HG03095 (cell line): ENCODE measurements around the gene MTA1.

ENCODE experiments used
- ATAC-seq: cut with Tn5 transposase; IDR thresholded peaks from one replicate; pipeline ENCODE4 v1.9.1; 2021; ENCODE audit warnings: moderate library complexity; ENCODE audit not compliant: unreplicated experiment

The MTA1 gene

DNA sequence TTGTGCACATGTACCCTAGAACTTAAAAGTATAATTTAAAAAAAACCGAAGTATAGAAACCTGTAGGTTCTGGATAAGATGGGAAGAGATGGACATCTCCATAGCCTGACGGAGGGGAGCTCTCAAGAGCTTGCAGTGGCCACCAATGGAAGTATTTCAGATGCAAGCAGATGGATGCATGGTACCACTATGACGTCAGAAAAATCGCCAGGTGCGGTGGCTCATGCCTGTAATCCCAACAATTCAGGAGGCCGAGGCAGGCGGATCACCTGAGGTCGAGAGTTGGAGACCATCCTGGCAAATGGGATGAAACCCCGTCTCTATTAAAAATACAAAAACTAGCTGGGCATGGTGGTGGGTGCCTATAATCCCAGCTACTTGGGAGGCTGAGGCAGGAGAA is 17.9 kb upstream of the MTA1 start:
- no peak for ATAC-seq

DNA sequence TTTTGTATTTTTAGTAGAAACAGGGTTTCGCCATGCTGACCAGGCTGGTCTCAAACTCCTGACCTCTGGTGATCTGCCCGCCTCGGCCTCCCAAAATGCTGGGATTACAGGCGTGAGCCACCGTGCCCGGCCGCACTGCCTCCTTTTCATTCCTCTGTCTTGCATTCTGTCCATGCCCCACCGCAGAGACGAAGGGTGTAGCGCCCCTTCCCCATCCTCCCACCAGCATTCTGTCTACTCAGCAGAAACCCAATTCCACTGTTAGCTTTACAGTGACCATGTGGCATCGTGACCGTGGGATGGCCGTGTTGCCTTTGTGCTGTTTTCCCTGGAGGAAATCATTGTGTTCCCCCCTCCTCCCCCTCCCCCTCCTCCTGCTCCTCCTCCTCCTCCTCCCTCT is 11.0 kb upstream of the MTA1 start:
- no peak for ATAC-seq

- ATAC-seq = no peak
Measured at GRCh38 chr14:105409364-105409763, 10.3 kb upstream of the MTA1 start.

GRCh38 chr14:105410642-105411016 is 9.0 kb upstream of the MTA1 start:
- no peak for ATAC-seq

GRCh38 chr14:105411017-105411941 is 8.3 kb upstream of the MTA1 start:
- no peak for ATAC-seq

GRCh38 chr14:105411985-105412770 is 7.4 kb upstream of the MTA1 start:
- no peak for ATAC-seq

DNA sequence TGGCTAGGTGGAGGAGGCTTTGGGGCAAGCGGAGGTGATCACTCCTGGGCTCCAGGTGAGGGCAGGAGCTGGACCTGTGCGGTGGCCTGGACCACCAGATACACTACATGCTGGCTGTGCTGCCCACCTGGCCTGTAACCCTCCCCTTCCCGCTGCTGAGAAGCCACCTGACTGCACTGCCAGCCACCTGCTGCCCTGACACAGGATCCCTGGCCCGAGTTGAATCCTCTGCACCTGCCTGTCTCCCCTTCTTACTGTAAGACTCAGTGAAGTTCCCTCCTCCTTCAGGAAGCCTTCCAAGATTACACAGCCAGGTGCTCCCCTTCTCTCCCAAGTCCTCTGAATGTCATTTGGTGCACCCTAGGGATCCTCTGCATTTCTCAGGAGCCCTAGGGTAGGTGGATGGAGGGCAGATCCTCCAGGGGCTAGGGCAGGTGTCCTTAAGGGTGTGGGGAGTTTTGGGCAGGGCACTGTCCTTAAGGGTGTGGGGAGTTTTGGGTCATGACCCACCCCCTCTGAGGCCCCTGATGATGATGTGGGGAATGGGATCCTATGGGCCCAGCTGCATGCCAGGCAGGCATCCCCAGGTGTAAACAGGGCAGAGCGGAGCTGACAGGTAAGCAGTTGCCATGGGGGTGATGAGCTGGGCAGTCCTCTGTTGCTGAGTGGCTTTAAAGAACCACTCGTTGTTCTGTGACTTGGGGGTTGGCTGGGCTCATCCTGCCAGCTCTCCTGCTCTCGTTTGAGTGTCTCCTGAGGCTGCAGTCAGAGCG is 6.7 kb upstream of the MTA1 start:
- no peak for ATAC-seq

DNA sequence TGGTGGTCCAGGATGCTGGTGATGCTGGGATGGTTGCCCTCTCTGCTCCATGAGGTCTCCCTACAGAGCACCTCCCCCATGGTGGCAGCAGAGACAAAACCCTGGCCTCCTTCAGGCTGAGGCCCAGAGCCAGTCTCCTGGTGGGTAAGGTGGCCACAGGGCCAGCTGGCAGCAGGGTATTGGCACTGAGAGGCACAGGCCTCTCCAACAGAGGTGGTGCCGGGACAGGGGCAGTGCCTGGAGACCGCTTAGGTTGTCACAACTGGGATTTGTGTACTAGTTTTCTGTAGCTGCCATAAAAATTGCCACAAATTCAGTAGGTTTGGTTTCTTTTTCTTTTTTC is 6.1 kb upstream of the MTA1 start:
- ATAC-seq = no peak

GRCh38 chr14:105414456-105415371 is 4.9 kb upstream of the MTA1 start:
- peak; percentile 59 for ATAC-seq

GRCh38 chr14:105415481-105416428 is 3.9 kb upstream of the MTA1 start:
- ATAC-seq = no peak

GRCh38 chr14:105416671-105417070 is 3.0 kb upstream of the MTA1 start:
- no peak for ATAC-seq

DNA sequence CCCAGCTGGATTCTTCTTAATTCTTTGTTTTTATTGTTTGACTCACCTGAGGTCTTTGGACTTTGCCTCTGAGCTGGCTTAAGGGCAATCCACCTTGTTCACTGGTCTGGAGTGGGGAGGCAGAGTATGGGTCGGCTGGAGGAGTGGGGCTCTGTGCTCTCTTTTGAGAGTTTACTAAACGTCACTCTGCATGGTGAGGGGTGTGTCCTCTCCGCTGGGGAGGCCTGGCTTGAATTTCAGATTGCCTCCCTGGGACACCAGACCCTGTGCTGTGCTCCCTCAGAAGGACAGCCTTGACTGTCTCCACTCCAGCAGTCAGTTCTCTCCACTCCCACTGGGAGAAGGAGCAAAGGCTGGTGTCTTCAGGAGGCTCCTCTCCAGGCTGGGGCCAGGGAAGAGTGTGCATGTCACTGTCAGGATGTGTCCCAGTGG is 1.9 kb upstream of the MTA1 start:
- ATAC-seq = no peak

- no peak for ATAC-seq
Measured at GRCh38 chr14:105418269-105419194, 1.1 kb upstream of the MTA1 start.

- ATAC-seq = no peak
Measured at GRCh38 chr14:105420101-105420973, 710 bp downstream of the MTA1 start.

DNA sequence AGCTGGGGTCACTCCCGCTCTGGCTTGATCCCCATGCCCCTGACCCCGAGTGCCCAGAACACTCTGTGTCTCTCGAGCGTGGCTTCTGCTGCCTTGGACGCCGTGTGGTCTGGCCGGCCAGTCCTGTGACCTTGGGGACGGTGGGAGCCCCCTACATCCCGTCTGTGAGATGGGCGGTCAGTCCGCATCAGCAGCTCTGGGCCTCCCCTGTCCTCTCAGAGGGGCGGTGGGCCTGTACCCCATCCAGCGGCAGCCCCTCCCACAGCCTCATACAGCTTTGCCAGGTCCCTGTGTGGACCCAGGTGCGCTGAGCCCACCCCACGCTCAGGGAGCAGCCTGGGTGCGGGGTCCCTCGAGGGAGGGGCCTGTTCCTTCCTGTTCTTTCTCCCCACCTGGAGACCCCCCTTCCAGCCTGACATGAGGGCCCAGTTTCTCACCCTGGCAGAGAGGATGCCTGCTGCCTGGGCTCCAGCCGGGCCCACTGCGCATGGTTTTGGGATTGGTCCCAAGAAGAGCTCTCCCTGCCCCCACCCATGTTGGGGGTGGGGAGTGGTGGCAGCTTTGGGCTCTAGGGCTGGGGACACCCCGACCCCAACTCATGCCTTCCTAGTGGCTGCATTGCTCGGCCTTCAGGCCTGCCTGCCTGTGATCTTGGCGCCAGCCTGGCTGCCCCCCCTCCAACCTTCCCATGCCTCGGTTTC is 1.5 kb downstream of the MTA1 start:
- no peak for ATAC-seq

- ATAC-seq = no peak
Measured at GRCh38 chr14:105421723-105422615, 2.3 kb downstream of the MTA1 start.
